OCI-LY1 (cell line): Measurements from ENCODE around the gene CPSF7.

ENCODE experiments used
- H2AFZ ChIP-seq: fragments of 200-600 bp; sonication (generic), shearing (Covaris generic); 2 replicates; pipeline ENCODE4 v1.6.0; 2014; ENCODE audit warnings: antibody characterized with exemption, mild to moderate bottlenecking, low read length
- H3F3A ChIP-seq: fragments of 200-600 bp; sonication (generic), shearing (Covaris generic); 2 replicates; pipeline ENCODE4 v1.6.0; 2014; ENCODE audit warnings: mild to moderate bottlenecking, antibody characterized with exemption, low read length, moderate library complexity; ENCODE audit not compliant: insufficient read depth
- H3K27ac ChIP-seq: fragments of 200-600 bp; sonication (generic); 2 replicates; pipeline ENCODE4 v1.5.1; 2014; ENCODE audit warnings: low read length, mixed run types, mild to moderate bottlenecking, low read depth; ENCODE audit not compliant: poor library complexity, severe bottlenecking
- H3K27me3 ChIP-seq: fragments of 200-600 bp; sonication (generic); 2 replicates; pipeline ENCODE4 v1.6.0; 2014; ENCODE audit warnings: antibody characterized with exemption, mild to moderate bottlenecking, low read length, moderate library complexity; ENCODE audit not compliant: insufficient read depth
- H3K36me3 ChIP-seq: fragments of 200-600 bp; sonication (generic); 2 replicates; pipeline ENCODE4 v1.6.1; 2014; ENCODE audit warnings: mild to moderate bottlenecking, antibody characterized with exemption, low read length, moderate library complexity, mixed read lengths; ENCODE audit not compliant: insufficient read depth
- H3K4me1 ChIP-seq: fragments of 200-600 bp; sonication (generic); 2 replicates; pipeline ENCODE4 v1.5.1; 2014; ENCODE audit warnings: mild to moderate bottlenecking, low read length, moderate library complexity; ENCODE audit not compliant: insufficient read depth, severe bottlenecking
- H3K4me2 ChIP-seq: fragments of 200-600 bp; sonication (generic), shearing (Covaris generic); 2 replicates; pipeline ENCODE4 v1.6.1; 2014; ENCODE audit warnings: low read length
- H3K4me3 ChIP-seq: fragments of 200-600 bp; sonication (generic); 2 replicates; pipeline ENCODE4 v1.5.1; 2014; ENCODE audit warnings: low read length, low read depth, mild to moderate bottlenecking, mixed read lengths; ENCODE audit not compliant: poor library complexity, severe bottlenecking
- H3K79me2 ChIP-seq: fragments of 200-600 bp; shearing (Covaris generic); 2 replicates; pipeline ENCODE4 v1.6.1; 2016; ENCODE audit warnings: mixed run types, low read length, mixed read lengths; ENCODE audit not compliant: insufficient read depth
- H3K9ac ChIP-seq: fragments of 200-600 bp; sonication (generic), shearing (Covaris generic); 2 replicates; pipeline ENCODE4 v1.6.1; 2014; ENCODE audit warnings: mild to moderate bottlenecking, low read length, mixed read lengths
- H3K9me2 ChIP-seq: fragments of 200-600 bp; sonication (generic), shearing (Covaris generic); 2 replicates; pipeline ENCODE4 v1.6.1; 2014; ENCODE audit warnings: low read depth, mild to moderate bottlenecking, low read length, mixed read lengths
- H3K9me3 ChIP-seq: fragments of 200-600 bp; shearing (Covaris generic); 2 replicates; pipeline ENCODE4 v1.6.1; 2014; ENCODE audit warnings: low read length, mixed read lengths
- H4K20me1 ChIP-seq: fragments of 200-600 bp; sonication (generic), shearing (Covaris generic); 2 replicates; pipeline ENCODE4 v1.6.0; 2016; ENCODE audit warnings: mild to moderate bottlenecking, low read length; ENCODE audit not compliant: insufficient read depth
- EZH2 ChIP-seq: fragments of 200-600 bp; sonication (generic), shearing (Covaris generic); IDR thresholded peaks from 2 replicates; pipeline ENCODE4 v1.8.0; 2017; ENCODE audit warnings: borderline replicate concordance, mixed run types, mild to moderate bottlenecking, antibody characterized with exemption, low read length, moderate library complexity, mixed read lengths
- TF ChIP-seq, protein P1 (sequence below): fragments of 200-600 bp; sonication (generic), shearing (Covaris generic); IDR thresholded peaks from 2 replicates; pipeline ENCODE4 v1.5.1; 2017; ENCODE audit warnings: mild to moderate bottlenecking, antibody characterized with exemption, low read length, moderate library complexity, mixed read lengths

CPSF7 gene

GRCh38 chr11:61454520-61454919 lies 24.7 kb upstream of the CPSF7 start:
- Histone ChIP-seq H3K4me1 (no peaks in the 10 kb centered on the region), H3K36me3 (peaks cover 14% of the 10 kb centered on the region; the same call in 1 of the 2 replicates), H3K9me2 (no peaks in the 10 kb centered on the region), H3K27ac (no peak overlapping the region), H3K9ac (no peak overlapping the region), H3K79me2 (no peaks in the 10 kb centered on the region), H2AFZ (no peak overlapping the region), H3K27me3 (no peaks in the 10 kb centered on the region), H3K4me3 (no peak overlapping the region), H3K9me3 (no peaks in the 10 kb centered on the region), H3F3A (no peaks in the 10 kb centered on the region), H3K4me2 (no peak overlapping the region), H4K20me1 (no peaks in the 10 kb centered on the region)
- TF ChIP-seq EZH2, result no peak
- TF ChIP-seq, protein P1, sequence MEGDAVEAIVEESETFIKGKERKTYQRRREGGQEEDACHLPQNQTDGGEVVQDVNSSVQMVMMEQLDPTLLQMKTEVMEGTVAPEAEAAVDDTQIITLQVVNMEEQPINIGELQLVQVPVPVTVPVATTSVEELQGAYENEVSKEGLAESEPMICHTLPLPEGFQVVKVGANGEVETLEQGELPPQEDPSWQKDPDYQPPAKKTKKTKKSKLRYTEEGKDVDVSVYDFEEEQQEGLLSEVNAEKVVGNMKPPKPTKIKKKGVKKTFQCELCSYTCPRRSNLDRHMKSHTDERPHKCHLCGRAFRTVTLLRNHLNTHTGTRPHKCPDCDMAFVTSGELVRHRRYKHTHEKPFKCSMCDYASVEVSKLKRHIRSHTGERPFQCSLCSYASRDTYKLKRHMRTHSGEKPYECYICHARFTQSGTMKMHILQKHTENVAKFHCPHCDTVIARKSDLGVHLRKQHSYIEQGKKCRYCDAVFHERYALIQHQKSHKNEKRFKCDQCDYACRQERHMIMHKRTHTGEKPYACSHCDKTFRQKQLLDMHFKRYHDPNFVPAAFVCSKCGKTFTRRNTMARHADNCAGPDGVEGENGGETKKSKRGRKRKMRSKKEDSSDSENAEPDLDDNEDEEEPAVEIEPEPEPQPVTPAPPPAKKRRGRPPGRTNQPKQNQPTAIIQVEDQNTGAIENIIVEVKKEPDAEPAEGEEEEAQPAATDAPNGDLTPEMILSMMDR, result no peak

DNA sequence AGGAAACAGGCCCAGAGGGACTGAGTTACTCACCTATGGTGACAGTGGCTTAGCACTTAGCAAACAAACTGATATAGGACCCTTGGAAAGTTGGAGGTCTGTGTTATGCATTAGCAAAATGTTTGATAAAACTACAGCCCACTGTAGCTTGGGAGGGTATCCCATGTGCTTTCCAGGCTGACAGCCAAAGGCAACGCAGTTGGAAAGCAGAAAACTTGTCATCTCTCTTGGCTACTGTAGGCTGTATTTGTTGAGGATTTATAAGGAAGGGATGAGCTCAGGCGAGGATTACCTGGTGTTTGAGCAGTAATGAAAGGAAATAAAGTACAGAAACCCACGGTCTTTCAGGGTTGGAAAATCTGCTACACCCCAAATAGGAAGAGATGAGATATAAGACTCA lies 23.9 kb upstream of the CPSF7 start:
- no peak overlapping the region for H3K27ac ChIP-seq
- no peaks in the 10 kb centered on the region for H3K79me2 ChIP-seq
- H3K36me3 ChIP-seq, result peaks cover 19% of the 10 kb centered on the region; the same call in 1 of the 2 replicates
- no peak overlapping the region for H2AFZ ChIP-seq
- H3K9me2 ChIP-seq, result no peaks in the 10 kb centered on the region
- H4K20me1 ChIP-seq, result no peaks in the 10 kb centered on the region
- no peaks in the 10 kb centered on the region for H3K9me3 ChIP-seq
- H3K9ac ChIP-seq, result no peak overlapping the region
- TF ChIP-seq, protein P1, result no peak
- TF ChIP-seq EZH2, result no peak
- H3F3A ChIP-seq, result no peaks in the 10 kb centered on the region
- H3K4me3 ChIP-seq, result no peak overlapping the region
- no peaks in the 10 kb centered on the region for H3K27me3 ChIP-seq
- no peaks in the 10 kb centered on the region for H3K4me1 ChIP-seq
- H3K4me2 ChIP-seq, result no peak overlapping the region

DNA sequence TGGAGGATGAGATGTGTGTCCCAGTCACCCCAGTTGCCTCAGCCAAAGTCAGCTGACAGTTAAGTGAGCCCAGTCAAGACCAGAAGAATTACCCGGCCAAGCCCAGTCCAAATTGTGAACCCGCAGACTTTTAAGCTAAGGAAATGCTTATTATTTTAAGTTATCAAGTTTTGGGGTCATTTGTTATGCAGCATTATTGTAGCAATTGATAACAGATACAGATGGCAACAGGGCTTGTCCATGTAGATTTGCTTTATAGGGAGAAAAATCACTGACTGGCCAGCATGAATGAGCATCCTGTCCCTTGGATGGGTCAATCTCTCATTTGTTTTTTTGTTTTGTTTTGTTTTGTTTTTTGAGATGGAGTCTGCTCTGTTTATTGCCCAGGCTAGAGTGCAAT lies 23.1 kb upstream of the CPSF7 start:
- no peak overlapping the region for H3K4me2 ChIP-seq
- H2AFZ ChIP-seq, result no peak overlapping the region
- no peaks in the 10 kb centered on the region for H3K9me3 ChIP-seq
- H3K79me2 ChIP-seq, result no peaks in the 10 kb centered on the region
- no peaks in the 10 kb centered on the region for H3K9me2 ChIP-seq
- no peak overlapping the region for H3K4me3 ChIP-seq
- H3K27ac ChIP-seq, result no peak overlapping the region
- H3K27me3 ChIP-seq, result no peaks in the 10 kb centered on the region
- H3K36me3 ChIP-seq, result peaks cover 27% of the 10 kb centered on the region
- no peak for TF ChIP-seq EZH2
- TF ChIP-seq, protein P1, result no peak
- H4K20me1 ChIP-seq, result no peaks in the 10 kb centered on the region
- H3K4me1 ChIP-seq, result no peaks in the 10 kb centered on the region
- no peak overlapping the region for H3K9ac ChIP-seq
- H3F3A ChIP-seq, result no peaks in the 10 kb centered on the region
